ENCODE results near the gene CCBE1.

GRCh38 chr18:59701272-59701671 lies 4.0 kb upstream of the CCBE1 start:
- no peak for TF ChIP-seq GATA2 (IDR thresholded peaks at IDR 0.05; ENCODE audit: low read depth, low read length)
- TF ChIP-seq GATA3 (IDR thresholded peaks at IDR 0.05; ENCODE audit: low read depth, low read length) = no peak
